RWPE1 (cell line): ENCODE results near the gene MTUS2.

Experiments used
- CTCF ChIA-PET: fragments of 350-600 bp; sonication (Branson Sonifier 250); formaldehyde crosslinking; extraction: SDS; loops from one replicate; lab custom pipeline; 2021; lab: Yijun Ruan, JAX
- POLR2A ChIA-PET: fragments of 400-600 bp; formaldehyde crosslinking; extraction: SDS; loops from one replicate; lab custom pipeline; 2020; ENCODE audit warnings: antibody characterized with exemption; ENCODE audit not compliant: low non-redundant PET; lab: Yijun Ruan, JAX
- DNase-seq: peaks from one replicate; pipeline ENCODE4 v3.0.0; 2012; ENCODE audit warnings: low spot score
- H3K27ac ChIP-seq: fragments of 450-650 bp; 2 replicates; pipeline ENCODE4 v1.5.1; 2017
- TF ChIP-seq, protein P1 (sequence below): fragments of 450-650 bp; conservative IDR thresholded peaks from 2 replicates; pipeline ENCODE4 v1.5.1; 2017; ENCODE audit warnings: low read depth, mild to moderate bottlenecking

The MTUS2 gene

DNA sequence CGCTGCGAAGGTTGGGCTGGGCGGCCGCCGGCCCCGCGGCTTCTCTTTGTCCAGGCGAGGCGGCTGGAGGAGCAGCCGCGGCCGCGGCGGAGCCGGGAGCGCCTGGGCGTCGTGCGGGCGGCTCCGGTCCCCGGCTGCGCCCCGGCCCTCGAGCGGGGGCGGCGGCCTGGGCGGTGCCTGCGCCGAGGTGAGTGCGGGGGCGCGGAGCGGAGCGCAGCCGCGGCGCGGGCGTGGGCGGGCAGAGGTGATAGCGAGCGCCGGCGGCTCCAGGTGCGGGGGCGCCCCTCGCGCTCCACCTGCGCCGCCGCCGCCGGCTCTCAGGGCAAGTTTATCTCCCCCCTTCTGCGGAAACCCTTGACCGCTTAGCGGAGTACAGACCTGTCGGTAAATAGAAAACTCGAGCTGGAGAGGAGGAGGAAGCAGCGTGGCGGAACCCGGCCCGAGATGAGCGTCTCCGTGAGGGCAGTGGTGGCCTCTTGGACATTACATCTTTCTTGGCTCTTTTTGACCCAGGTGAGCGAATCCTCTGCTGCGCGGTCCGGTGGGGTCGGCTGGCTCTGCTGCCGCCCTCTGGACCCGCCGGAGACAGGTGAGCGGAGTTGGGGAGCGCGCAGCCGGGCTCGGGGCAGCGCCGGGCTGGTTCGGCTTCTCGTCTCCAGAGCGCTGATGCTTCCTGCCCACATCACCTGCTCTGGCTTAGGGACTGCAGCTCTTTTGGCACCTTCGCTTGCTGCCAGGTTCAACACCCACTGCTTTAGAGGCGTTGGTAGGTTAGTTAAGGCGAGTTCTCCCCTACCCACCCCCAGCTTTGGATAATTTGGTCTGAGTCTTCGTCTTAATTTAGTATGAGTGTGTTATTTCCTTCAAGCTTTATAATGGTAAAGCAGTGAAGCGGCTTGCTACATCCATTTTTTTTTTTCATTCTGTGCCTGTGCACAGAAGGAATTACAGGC lies at the start of gene MTUS2:
Gene MTUS2, plus strand, starts transcription at position 241 of the 953 bp plus-strand sequence.
- ChIA-PET POLR2A (no interaction called here), CTCF (interaction anchor here (0.6 to 1.4 kb wide), 5 partner anchors 9 to 322 kb away, joined by 3 to 5 read pairs (median 3); no protein-coding TSS in a partner anchor)
- no peak within 1 kb of the TSS for H3K27ac ChIP-seq
- no peak for DNase-seq
- TF ChIP-seq, protein P1, sequence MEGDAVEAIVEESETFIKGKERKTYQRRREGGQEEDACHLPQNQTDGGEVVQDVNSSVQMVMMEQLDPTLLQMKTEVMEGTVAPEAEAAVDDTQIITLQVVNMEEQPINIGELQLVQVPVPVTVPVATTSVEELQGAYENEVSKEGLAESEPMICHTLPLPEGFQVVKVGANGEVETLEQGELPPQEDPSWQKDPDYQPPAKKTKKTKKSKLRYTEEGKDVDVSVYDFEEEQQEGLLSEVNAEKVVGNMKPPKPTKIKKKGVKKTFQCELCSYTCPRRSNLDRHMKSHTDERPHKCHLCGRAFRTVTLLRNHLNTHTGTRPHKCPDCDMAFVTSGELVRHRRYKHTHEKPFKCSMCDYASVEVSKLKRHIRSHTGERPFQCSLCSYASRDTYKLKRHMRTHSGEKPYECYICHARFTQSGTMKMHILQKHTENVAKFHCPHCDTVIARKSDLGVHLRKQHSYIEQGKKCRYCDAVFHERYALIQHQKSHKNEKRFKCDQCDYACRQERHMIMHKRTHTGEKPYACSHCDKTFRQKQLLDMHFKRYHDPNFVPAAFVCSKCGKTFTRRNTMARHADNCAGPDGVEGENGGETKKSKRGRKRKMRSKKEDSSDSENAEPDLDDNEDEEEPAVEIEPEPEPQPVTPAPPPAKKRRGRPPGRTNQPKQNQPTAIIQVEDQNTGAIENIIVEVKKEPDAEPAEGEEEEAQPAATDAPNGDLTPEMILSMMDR = no peak

DNA sequence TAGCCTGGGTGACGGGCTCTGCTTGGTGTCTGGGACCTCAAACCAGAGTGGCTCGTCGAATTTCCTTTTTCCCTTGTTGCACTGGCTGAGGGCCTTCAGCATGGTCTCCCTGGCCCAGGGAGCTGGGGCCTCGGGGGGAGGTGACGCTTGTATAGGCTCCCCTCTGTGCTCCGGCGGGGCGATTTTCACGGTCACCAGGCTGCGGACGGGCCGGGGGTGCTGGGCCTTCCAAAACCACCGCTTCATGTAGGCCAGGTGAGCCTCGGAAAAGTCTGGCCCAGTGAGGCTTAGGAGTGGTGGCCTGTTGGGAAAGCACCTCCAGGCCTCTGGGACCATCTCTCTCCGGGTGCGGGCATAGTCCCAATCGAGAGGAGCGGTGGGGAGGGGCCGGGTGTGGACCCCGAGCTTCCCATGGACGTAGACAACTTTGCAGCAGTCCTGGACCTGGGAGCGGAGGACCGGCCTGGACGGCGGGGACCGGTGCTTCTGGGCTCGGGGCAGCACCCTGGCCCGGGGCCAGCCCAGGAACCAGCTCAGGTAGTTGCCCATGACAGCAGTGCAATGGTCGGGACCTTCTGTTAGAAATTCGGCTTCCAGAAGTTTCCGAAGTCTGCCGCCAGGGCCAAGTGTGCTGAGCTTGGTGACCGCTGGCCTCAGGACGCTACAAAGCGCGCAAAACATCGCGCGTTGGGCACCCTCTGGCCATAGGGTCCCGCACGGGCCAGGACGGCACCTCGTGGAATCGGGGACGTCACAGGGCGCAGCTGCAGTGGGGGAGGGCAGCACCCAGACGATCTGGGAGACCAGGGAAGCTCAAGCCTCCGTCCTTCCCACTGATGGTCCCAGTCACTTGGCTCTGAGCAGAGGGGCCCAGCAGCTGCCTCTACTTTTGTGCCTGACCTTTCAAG lies 41.6 kb upstream of the MTUS2 start:
- DNase-seq = no peak
- TF ChIP-seq, protein P1 = no peak
- H3K27ac ChIP-seq = no peak overlapping the region
- POLR2A ChIA-PET = no interaction called here
- CTCF ChIA-PET = no interaction called here

DNA sequence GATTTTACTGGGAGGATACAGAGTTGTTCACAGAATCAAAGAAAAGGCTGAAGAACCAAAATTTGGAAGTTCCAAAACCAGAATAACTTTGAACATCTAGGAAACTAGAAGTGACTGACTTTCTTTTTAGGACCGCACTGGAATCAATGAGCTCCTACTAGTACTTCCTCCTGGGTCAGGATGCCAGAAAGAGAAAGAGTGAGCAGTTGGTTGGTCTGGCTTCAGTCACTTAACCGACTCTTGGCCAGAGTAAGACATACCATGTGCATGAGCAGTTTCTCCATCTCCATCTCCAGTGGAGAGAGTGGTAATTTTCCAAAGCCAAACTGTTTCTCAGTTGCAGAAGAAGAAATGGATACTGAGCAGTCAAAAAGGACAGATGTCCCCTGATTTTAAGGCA lies 27.1 kb upstream of the MTUS2 start:
- TF ChIP-seq, protein P1 = no peak
- no peak for DNase-seq
- POLR2A ChIA-PET = no interaction called here

DNA sequence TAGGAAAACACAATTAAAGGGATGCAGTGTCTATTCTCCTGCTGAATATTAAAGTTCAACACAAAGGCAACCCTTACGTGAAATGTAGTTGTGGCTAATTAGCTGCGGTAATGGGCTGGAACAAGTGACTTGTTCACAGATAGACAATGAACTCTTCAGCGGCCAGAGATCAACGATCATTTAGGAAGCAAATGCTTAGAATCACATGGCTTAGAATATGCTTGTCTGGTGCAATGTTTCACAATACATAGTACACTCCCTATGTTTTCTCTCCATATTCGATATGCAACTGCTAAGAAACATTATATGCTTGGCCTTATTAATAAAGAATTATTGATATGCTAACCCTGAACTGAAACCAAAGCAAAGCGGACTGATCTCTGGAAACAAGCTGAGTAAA lies 25.7 kb upstream of the MTUS2 start:
- no peak overlapping the region for H3K27ac ChIP-seq
- POLR2A ChIA-PET = no interaction called here
- DNase-seq = no peak
- CTCF ChIA-PET = interaction anchor here (1.5 kb wide), 1 partner anchor 470 kb away, joined by 4 read pairs; no protein-coding TSS in a partner anchor
- TF ChIP-seq, protein P1 = no peak

More for the DNA sequence above, 27.1 kb upstream of the MTUS2 start:
- H3K27ac ChIP-seq = no peak overlapping the region
- CTCF ChIA-PET = no interaction called here

DNA sequence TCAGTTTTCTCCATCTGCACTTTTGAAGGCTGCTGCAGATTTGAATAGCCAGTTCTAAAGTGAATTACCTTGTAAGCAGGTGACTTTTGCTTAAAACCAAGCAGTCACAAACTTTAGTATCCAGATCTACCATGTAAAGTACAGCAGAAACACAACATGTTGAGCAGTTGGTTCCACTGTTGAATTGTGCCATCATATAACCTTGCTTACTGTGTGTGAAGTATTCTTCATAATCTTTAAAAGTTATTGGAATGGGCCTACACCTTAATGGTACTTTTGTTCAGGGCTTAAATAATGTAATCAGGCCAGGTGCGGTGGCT lies 23.2 kb upstream of the MTUS2 start:
- TF ChIP-seq, protein P1 = peak; percentile 37; the same call in 1 of the 2 replicates
- no peak for DNase-seq
- ChIA-PET POLR2A (no interaction called here), CTCF (interaction anchor here (0.5 to 2.0 kb wide), 12 partner anchors 9 to 473 kb away, joined by 3 to 8 read pairs (median 4); partner anchors contain the start of genes MTUS2 and POMP)
- H3K27ac ChIP-seq = no peak overlapping the region
